Tibial nerve (tissue), 4 donors: ENCODE data around the gene FAM120B. TPM values are rescaled to one million over a fixed set of nuclear protein-coding genes. Genes with fewer than 3 reads are reported as not detected.

ENCODE experiments used
- DNase-seq, 2 donors: peaks; one replicate each; pipeline ENCODE4 v3.0.0-alpha.2; 2019; ENCODE audit warnings: low spot score in 2 of 2
- H3K27ac ChIP-seq, 4 donors: fragments of 200-600 bp; sonication (generic) in 3 of 4; one replicate each; pipeline ENCODE4 v1.5.1; 2017 to 2019; ENCODE audit warnings: mild to moderate bottlenecking in 1 of 4
- H3K27me3 ChIP-seq, 2 donors: fragments of 200-600 bp; sonication (generic) in 1 of 2; one replicate each; pipeline versions ENCODE4 v1.5.1 to v1.6.0; 2017 to 2019
- H3K36me3 ChIP-seq, 3 donors: fragments of 200-600 bp; sonication (generic); one replicate each; pipeline ENCODE4 v1.5.1; 2018 to 2019
- H3K4me1 ChIP-seq, 4 donors: fragments of 200-600 bp; sonication (generic) in 3 of 4; one replicate each; pipeline ENCODE4 v1.5.1; 2017 to 2019
- H3K4me3 ChIP-seq, 4 donors: fragments of 200-600 bp; sonication (generic) in 3 of 4; one replicate each; pipeline ENCODE4 v1.5.1; 2017 to 2019; ENCODE audit warnings: mild to moderate bottlenecking in 1 of 4, moderate library complexity in 1 of 4
- H3K9me3 ChIP-seq, 4 donors: fragments of 200-600 bp; sonication (generic) in 3 of 4; one replicate each; pipeline ENCODE4 v1.5.1; 2017 to 2019
- CTCF ChIP-seq, 5 experiments: fragments of 200-600 bp in 3 of 5; fragments of 450-650 bp in 2 of 5; sonication (generic) in 3 of 5; IDR thresholded peaks; one replicate each; pipeline ENCODE4 v1.5.1; 2016 to 2019; ENCODE audit warnings: antibody characterized with exemption in 5 of 5, mild to moderate bottlenecking in 3 of 5, moderate library complexity in 2 of 5
- EP300 ChIP-seq, 2 donors: sonication (generic); formaldehyde crosslinking; IDR thresholded peaks; one replicate each; pipeline ENCODE4 v1.6.1; 2017; ENCODE audit warnings: antibody characterized with exemption in 2 of 2, mild to moderate bottlenecking in 1 of 2
- POLR2A ChIP-seq, 2 donors: fragments of 450-650 bp; IDR thresholded peaks; one replicate each; pipeline ENCODE4 v1.6.1; 2017; ENCODE audit warnings: antibody characterized with exemption in 2 of 2, mild to moderate bottlenecking in 2 of 2, moderate library complexity in 2 of 2
- WGBS, 2 donors: methylation state at CpG; one replicate each; pipeline ENCODE4 v1.1.5; 2018; 5-methylcytosine and 5-hydroxymethylcytosine counted together
- total RNA-seq, 4 donors: library from RNA; depleted of rRNA; stranded (reverse); fragments of >200 nt; gene quantifications; one replicate each; pipeline ENCODE4 v1.1.0, GENCODE V29; 2016

FAM120B gene
- total RNA-seq, 4 donors from 2014 or later = 26.0 to 35.4 (median 32.1) TPM

GRCh38 chr6:170293341-170294231 lies 13.0 kb upstream of the FAM120B start:
- peaks cover 6 to 91% of the 10 kb centered on the region in 2 donors for H3K27me3 ChIP-seq
- H3K4me1 ChIP-seq = peaks cover 0 to 83% (median 56%) of the 10 kb centered on the region in 4 donors
- 11 to 15% methylated on average over 23 of the region's 23 CpGs for WGBS, 2 donors

GRCh38 chr6:170294298-170294730 lies 12.2 kb upstream of the FAM120B start:
- no peak overlapping the region for H3K27ac ChIP-seq
- H3K27me3 ChIP-seq = peaks cover 6 to 91% of the 10 kb centered on the region in 2 donors
- TF ChIP-seq CTCF (IDR thresholded peaks at IDR 0.05) = no peak
- DNase-seq = no peak
- peaks cover 0 to 76% (median 48%) of the 10 kb centered on the region in 4 donors for H3K4me1 ChIP-seq
- H3K9me3 ChIP-seq = no peaks in the 10 kb centered on the region
- no peak overlapping the region for H3K4me3 ChIP-seq
- WGBS, 2 donors = 28 to 43% methylated on average over 2 of the region's 2 CpGs
- H3K36me3 ChIP-seq = no peaks in the 10 kb centered on the region

More at GRCh38 chr6:170293341-170294231, 13.0 kb upstream of the FAM120B start:
- no peak for DNase-seq
- H3K9me3 ChIP-seq = no peaks in the 10 kb centered on the region
- H3K36me3 ChIP-seq = no peaks in the 10 kb centered on the region
- TF ChIP-seq POLR2A (IDR thresholded peaks at IDR 0.05) (no peak), CTCF (IDR thresholded peaks at IDR 0.05) (no peak), EP300 (IDR thresholded peaks at IDR 0.05) (no peak)
- H3K27ac ChIP-seq = no peak overlapping the region
- H3K4me3 ChIP-seq = peak overlapping the region in 1 of 4 donors; percentile 2

GRCh38 chr6:170294813-170295509 lies 11.6 kb upstream of the FAM120B start:
- no peak overlapping the region for H3K27ac ChIP-seq
- no peaks in the 10 kb centered on the region for H3K36me3 ChIP-seq
- H3K4me3 ChIP-seq = peak overlapping the region; percentile 22 to 52 (median 42)
- H3K27me3 ChIP-seq = peaks cover 6 to 92% of the 10 kb centered on the region in 2 donors
- TF ChIP-seq CTCF (IDR thresholded peaks at IDR 0.05) (no peak), POLR2A (IDR thresholded peaks at IDR 0.05) (no peak), EP300 (IDR thresholded peaks at IDR 0.05) (no peak)
- WGBS, 2 donors = 15 to 17% methylated on average over 20 to 26 of the region's 30 CpGs
- no peak for DNase-seq
- no peaks in the 10 kb centered on the region for H3K9me3 ChIP-seq
- peaks cover 0 to 69% (median 43%) of the 10 kb centered on the region in 4 donors for H3K4me1 ChIP-seq

- Histone ChIP-seq H3K4me1 (peaks cover 0 to 62% (median 42%) of the 10 kb centered on the region in 4 donors), H3K9me3 (no peaks in the 10 kb centered on the region), H3K27me3 (peaks cover 6 to 89% of the 10 kb centered on the region in 2 donors), H3K36me3 (no peaks in the 10 kb centered on the region), H3K27ac (no peak overlapping the region), H3K4me3 (peak overlapping the region; percentile 22 to 52 (median 42))
- 0 to 1% methylated on average over 16 to 50 of the region's 109 CpGs for WGBS, 2 donors
- DNase-seq = no peak
- no peak for TF ChIP-seq EP300 (IDR thresholded peaks at IDR 0.05)
Observed at GRCh38 chr6:170295510-170296422, 10.8 kb upstream of the FAM120B start.

- Histone ChIP-seq H3K4me1 (peaks cover 0 to 56% (median 39%) of the 10 kb centered on the region in 4 donors), H3K36me3 (no peaks in the 10 kb centered on the region), H3K9me3 (no peaks in the 10 kb centered on the region), H3K27ac (no peak overlapping the region), H3K27me3 (peaks cover 6 to 86% of the 10 kb centered on the region in 2 donors), H3K4me3 (peak overlapping the region in 2 of 4 donors; percentile 46 to 52)
- no peak for DNase-seq
- no peak for TF ChIP-seq EP300 (IDR thresholded peaks at IDR 0.05)
- no peak for TF ChIP-seq POLR2A (IDR thresholded peaks at IDR 0.05)
- no peak for TF ChIP-seq CTCF (IDR thresholded peaks at IDR 0.05)
- WGBS, 2 donors = 3 to 4% methylated on average over 17 to 21 of the region's 47 CpGs
Observed at GRCh38 chr6:170296423-170296745, 10.2 kb upstream of the FAM120B start.
